HepG2 (cell line): Measurements from ENCODE around the gene LRRC8E. TPM values are rescaled to one million over a fixed set of nuclear protein-coding genes. Genes with fewer than 3 reads are reported as not detected.

Experiments
- BCL3 ChIP-seq: sonication (generic); formaldehyde crosslinking; IDR thresholded peaks from 2 replicates; pipeline ENCODE4 v1.5.1; 2020; ENCODE audit warnings: mild to moderate bottlenecking, missing genetic modification reagents, moderate library complexity
- ETS1 ChIP-seq: sonication (generic); formaldehyde crosslinking; IDR thresholded peaks from 2 replicates; pipeline ENCODE4 v1.4.0; 2020; ENCODE audit warnings: missing genetic modification reagents
- GLI4 ChIP-seq: sonication (generic); formaldehyde crosslinking; IDR thresholded peaks from 2 replicates; pipeline ENCODE4 v1.5.1; 2020; ENCODE audit warnings: missing genetic modification reagents, mild to moderate bottlenecking, moderate library complexity, borderline replicate concordance
- HMGXB4 ChIP-seq, 2 experiments: sonication (generic) in 1 of 2; formaldehyde crosslinking in 1 of 2; IDR thresholded peaks; 2 replicates each; pipeline versions ENCODE4 v1.4.0 to v1.6.1; 2018 to 2020; ENCODE audit warnings: missing genetic modification reagents in 2 of 2, borderline replicate concordance in 1 of 2, low read depth in 1 of 2, mild to moderate bottlenecking in 1 of 2, missing biosample characterization in 1 of 2
- IRF9 ChIP-seq: sonication (generic); formaldehyde crosslinking; IDR thresholded peaks from 2 replicates; pipeline ENCODE4 v1.8.0; 2022; ENCODE audit warnings: missing genetic modification reagents, mild to moderate bottlenecking, borderline replicate concordance
- ISX ChIP-seq: sonication (generic); formaldehyde crosslinking; conservative IDR thresholded peaks from 2 replicates; pipeline ENCODE4 v1.5.0; 2020; ENCODE audit warnings: missing genetic modification reagents
- KIAA2018 ChIP-seq: sonication (generic); formaldehyde crosslinking; IDR thresholded peaks from 2 replicates; pipeline ENCODE4 v1.5.0; 2020; ENCODE audit warnings: mild to moderate bottlenecking, missing genetic modification reagents, borderline replicate concordance
- MIER3 ChIP-seq: IDR thresholded peaks from 2 replicates; pipeline ENCODE4 v1.6.1; 2016; ENCODE audit warnings: missing compliant biosample characterization, borderline replicate concordance
- PTBP1 ChIP-seq: fragments of 200-400 bp; formaldehyde crosslinking; IDR thresholded peaks from 2 replicates; pipeline ENCODE4 v1.6.1; 2018; ENCODE audit warnings: low read length, low read depth; ENCODE audit not compliant: poor library complexity, severe bottlenecking
- SRSF9 ChIP-seq: fragments of 200-400 bp; formaldehyde crosslinking; IDR thresholded peaks from 2 replicates; pipeline ENCODE4 v1.6.1; 2018; ENCODE audit warnings: borderline replicate concordance, mild to moderate bottlenecking, low read depth, low read length; ENCODE audit not compliant: insufficient read depth, poor library complexity, severe bottlenecking
- TFAP4 ChIP-seq: sonication (generic); IDR thresholded peaks from 2 replicates; pipeline ENCODE4 v1.6.1; 2016; ENCODE audit warnings: low read depth, borderline replicate concordance
- XRCC5 ChIP-seq: fragments of 200-400 bp; formaldehyde crosslinking; optimal IDR thresholded peaks from 2 replicates; pipeline ENCODE3; 2017; ENCODE audit warnings: mild to moderate bottlenecking, low read length
- ZNF598 ChIP-seq: sonication (generic); formaldehyde crosslinking; IDR thresholded peaks from 2 replicates; pipeline ENCODE4 v1.5.1; 2020; ENCODE audit warnings: mild to moderate bottlenecking, missing genetic modification reagents, borderline replicate concordance
- ZNF678 ChIP-seq: sonication (generic); formaldehyde crosslinking; IDR thresholded peaks from 2 replicates; pipeline ENCODE4 v1.4.0; 2020; ENCODE audit warnings: mild to moderate bottlenecking, missing genetic modification reagents
- polyA plus RNA-seq, 8 experiments: library from polyadenylated mRNA; depleted of rRNA in 3 of 8; stranded (reverse) in 7 of 8; unstranded in 1 of 8; fragments of >200 nt; fragmentation: Illumina TruSeq in 4 of 8; extraction: Trizol in 4 of 8; gene quantifications; 2 replicates each; pipeline versions ENCODE4 v1.2.1 to v1.2.3, GENCODE V29; 2011 to 2016; ENCODE audit warnings: low read depth in 4 of 8, missing spikeins in 1 of 8, mixed read lengths in 1 of 8; ENCODE audit not compliant: insufficient read depth in 1 of 8
- total RNA-seq, 5 experiments: library from RNA; depleted of rRNA; stranded (reverse); fragments of >200 nt; fragmentation: Illumina TruSeq; extraction: Trizol; gene quantifications; 2 replicates each; pipeline ENCODE4 v1.2.3, GENCODE V29; 2016; ENCODE audit warnings: low read depth in 1 of 5

The LRRC8E gene
- total and polyA plus RNA-seq, 2 of the 13 experiments (the other 11 are each of a cell fraction or from before 2014, with no cell fraction given), result 8.0 to 10.3 TPM

- TF ChIP-seq HMGXB4 (CRISPR knock-in tag; IDR thresholded peaks at IDR 0.05; ENCODE audit: borderline replicate concordance in 1 of 2, low read depth in 1 of 2) (no peak), ZNF678 (CRISPR knock-in tag) (no peak), ISX (CRISPR knock-in tag) (no peak), PTBP1 (no peak), XRCC5 (no peak), ETS1 (no peak), MIER3 (peak; percentile 57; the same call in 1 of the 2 replicates), SRSF9 (no peak), TFAP4 (peak; percentile 30; the same call in 1 of the 2 replicates), GLI4 (CRISPR knock-in tag) (no peak), KIAA2018 (CRISPR knock-in tag) (no peak), IRF9 (CRISPR knock-in tag) (no peak), BCL3 (no peak), ZNF598 (CRISPR knock-in tag) (no peak)
Observed at GRCh38 chr19:7897292-7897691, 9.0 kb downstream of the LRRC8E start (continued).
